RWPE1 (cell line): ENCODE measurements around the gene ZNHIT6.
A peak's percentile ranks its signal among the peaks of the same experiment; 100 is the strongest.

ENCODE experiments used
- CTCF ChIA-PET: fragments of 350-600 bp; sonication (Branson Sonifier 250); formaldehyde crosslinking; extraction: SDS; loops from one replicate; lab custom pipeline; 2021; lab: Yijun Ruan, JAX
- POLR2A ChIA-PET: fragments of 400-600 bp; formaldehyde crosslinking; extraction: SDS; loops from one replicate; lab custom pipeline; 2020; ENCODE audit warnings: antibody characterized with exemption; ENCODE audit not compliant: low non-redundant PET; lab: Yijun Ruan, JAX
- DNase-seq: peaks from one replicate; pipeline ENCODE4 v3.0.0; 2012; ENCODE audit warnings: low spot score
- H3K27ac ChIP-seq: fragments of 450-650 bp; 2 replicates; pipeline ENCODE4 v1.5.1; 2017
- TF ChIP-seq, protein P1 (sequence below): fragments of 450-650 bp; conservative IDR thresholded peaks from 2 replicates; pipeline ENCODE4 v1.5.1; 2017; ENCODE audit warnings: low read depth, mild to moderate bottlenecking

Gene ZNHIT6

DNA sequence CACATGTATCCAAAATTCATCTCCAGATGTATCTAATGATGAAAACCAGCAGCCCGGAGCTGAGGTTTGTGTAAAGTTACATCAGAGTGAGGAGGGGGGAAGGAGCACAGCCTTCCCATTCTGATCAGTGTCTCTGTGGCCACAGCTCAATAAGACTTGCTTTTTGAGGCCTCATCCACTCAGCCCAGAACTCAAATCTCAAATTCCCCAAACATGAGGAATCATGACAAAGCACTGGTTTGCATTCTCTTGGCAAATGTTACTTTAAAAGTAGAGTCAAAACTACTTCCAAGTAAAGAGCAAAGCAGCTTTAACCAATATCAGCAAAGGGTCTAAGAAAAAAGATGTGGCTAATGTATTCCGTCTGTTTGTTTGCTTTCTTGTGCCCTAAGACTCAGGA, 96.8 kb downstream of the ZNHIT6 start:
- ChIA-PET POLR2A (no interaction called here), CTCF (interaction anchor here (0.6 kb wide), 1 partner anchor 20 kb away, joined by 4 read pairs; no protein-coding TSS in a partner anchor)
- TF ChIP-seq, protein P1, sequence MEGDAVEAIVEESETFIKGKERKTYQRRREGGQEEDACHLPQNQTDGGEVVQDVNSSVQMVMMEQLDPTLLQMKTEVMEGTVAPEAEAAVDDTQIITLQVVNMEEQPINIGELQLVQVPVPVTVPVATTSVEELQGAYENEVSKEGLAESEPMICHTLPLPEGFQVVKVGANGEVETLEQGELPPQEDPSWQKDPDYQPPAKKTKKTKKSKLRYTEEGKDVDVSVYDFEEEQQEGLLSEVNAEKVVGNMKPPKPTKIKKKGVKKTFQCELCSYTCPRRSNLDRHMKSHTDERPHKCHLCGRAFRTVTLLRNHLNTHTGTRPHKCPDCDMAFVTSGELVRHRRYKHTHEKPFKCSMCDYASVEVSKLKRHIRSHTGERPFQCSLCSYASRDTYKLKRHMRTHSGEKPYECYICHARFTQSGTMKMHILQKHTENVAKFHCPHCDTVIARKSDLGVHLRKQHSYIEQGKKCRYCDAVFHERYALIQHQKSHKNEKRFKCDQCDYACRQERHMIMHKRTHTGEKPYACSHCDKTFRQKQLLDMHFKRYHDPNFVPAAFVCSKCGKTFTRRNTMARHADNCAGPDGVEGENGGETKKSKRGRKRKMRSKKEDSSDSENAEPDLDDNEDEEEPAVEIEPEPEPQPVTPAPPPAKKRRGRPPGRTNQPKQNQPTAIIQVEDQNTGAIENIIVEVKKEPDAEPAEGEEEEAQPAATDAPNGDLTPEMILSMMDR = no peak
- DNase-seq = no peak
- H3K27ac ChIP-seq = no peak overlapping the region; the same call in 1 of the 2 replicates

DNA sequence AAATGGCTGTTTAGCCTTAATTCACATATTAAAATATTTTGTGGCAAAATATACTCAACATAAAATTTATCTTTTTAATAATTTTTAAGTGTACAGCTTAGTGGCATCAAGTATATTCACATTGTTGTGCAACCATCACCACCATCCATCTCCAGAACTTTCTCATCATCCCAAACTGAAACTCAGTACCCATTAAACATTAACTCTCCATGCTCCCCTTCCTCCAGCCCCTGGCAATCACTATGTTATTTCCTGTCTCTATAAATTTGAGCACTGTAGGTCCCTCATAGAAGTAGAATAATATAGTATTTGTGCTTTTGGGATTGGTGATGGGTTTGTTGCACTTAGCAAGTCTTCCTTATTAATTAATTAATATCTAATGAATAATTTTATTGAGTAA, 98.3 kb downstream of the ZNHIT6 start:
- POLR2A ChIA-PET = no interaction called here

DNA sequence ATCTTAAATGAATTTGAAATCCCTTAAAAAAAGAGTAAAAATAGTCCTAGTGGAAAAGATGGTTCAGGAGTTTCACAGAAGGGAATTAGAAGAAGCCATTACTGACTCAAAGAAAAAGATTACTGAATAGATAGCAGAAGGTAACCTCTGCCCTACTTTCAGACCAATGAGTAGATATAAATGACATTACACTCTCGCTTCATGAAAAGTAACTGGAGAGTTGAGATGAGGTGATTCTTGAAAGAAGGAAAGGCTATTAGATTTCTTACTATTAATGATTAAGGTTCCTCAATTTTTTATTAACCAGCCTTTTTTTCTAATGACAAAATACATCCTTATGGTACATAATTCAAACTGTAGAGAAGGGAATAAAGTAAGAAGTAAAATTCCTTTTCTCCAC, 99.4 kb downstream of the ZNHIT6 start:
- H3K27ac ChIP-seq = no peak overlapping the region
- ChIA-PET POLR2A (no interaction called here), CTCF (no interaction called here)
- no peak for DNase-seq
- TF ChIP-seq, protein P1 = no peak

More for the DNA sequence above, 98.3 kb downstream of the ZNHIT6 start:
- no peak overlapping the region for H3K27ac ChIP-seq
- CTCF ChIA-PET = no interaction called here
- DNase-seq = no peak
- TF ChIP-seq, protein P1 = no peak

DNA sequence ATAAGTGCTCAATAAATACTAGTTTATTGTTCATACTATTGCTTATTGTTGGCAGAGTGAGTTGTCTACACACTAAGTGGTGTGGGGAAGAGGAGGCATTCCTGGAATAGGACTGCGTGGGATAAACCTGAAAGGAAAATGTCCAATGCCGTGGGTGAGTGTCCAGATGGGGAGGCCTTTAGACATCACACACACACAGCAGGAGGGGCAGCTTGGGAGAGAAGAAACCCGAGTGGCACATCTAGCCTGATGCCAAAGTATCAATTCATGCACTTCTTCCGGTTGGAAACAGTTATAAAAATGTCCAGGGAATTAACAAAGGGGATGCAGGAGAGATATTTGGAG, 100.3 kb downstream of the ZNHIT6 start:
- CTCF ChIA-PET = no interaction called here
- DNase-seq = no peak
- TF ChIP-seq, protein P1 = no peak
- peak overlapping the region; percentile 84 for H3K27ac ChIP-seq
- POLR2A ChIA-PET = interaction anchor here (0.5 to 1.1 kb wide), 2 partner anchors 23 to 331 kb away, joined by 3 to 4 read pairs; partner anchors contain the start of gene BCL10

DNA sequence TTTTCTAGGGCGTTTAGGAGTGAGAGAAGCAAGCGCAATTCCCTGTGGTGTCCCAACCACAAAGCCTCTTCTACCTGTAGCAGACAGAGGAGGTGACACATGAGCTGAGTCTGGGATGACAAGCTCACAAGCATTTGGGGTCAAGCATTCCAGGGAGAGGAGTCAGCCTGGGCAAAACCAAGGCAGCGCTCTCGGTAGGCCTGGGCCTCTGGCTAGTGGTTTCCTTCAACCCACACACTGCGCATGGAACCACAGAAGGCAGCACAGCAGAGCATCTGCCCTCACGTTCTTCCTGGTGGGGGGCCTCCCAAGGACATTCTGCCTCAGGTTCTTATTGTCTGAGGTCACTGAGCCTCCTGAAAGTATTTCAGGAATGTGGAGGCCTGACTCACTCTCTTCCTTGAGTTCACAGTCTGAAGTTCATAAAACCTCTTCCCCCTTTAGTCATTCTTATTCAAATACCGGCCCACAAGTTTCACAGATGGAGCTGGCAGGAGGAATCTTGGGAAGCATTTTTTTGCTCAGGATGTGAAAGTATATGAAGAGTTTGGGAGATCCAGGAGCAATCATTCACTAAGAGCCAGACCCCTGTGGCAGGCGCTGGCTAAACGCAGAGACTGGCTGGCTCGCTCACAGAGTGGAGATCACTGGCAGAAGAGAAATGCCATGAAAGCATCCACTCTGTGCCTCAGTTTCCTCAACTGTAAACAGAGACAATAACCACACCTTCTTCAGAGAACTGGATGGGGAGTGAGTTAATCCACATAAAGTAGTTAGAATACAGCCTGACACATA, 100.9 kb downstream of the ZNHIT6 start:
- DNase-seq = peak; percentile 93
- peak overlapping the region; percentile 84 for H3K27ac ChIP-seq
- TF ChIP-seq, protein P1 = no peak
- CTCF ChIA-PET = no interaction called here
- POLR2A ChIA-PET = interaction anchor here (0.5 to 1.1 kb wide), 3 partner anchors 23 to 331 kb away, joined by 3 to 8 read pairs (median 4); partner anchors contain the start of gene BCL10

DNA sequence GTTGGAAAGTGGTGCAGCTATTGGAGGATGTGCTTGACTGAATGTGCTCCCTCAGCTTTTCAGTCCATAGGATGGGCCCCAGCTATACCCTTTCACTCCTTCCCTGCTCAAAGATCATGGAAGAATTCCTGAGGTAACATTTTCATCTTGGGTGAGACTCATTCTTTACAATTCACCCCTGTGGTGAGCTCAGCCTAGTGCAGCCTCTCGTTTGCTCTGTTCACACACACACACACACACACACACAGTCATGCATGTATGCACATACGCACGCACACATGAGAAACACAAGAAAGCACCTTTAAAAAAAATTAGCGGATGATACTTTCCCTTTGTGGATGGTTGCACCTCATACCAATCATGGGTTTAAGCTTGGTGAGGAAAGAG, 101.8 kb downstream of the ZNHIT6 start:
- TF ChIP-seq, protein P1 = no peak
- POLR2A ChIA-PET = no interaction called here
- peak overlapping the region; percentile 84; the same call in 1 of the 2 replicates for H3K27ac ChIP-seq
- CTCF ChIA-PET = no interaction called here
- DNase-seq = no peak
